K562 (cell line): Measurements from ENCODE around the gene PACSIN1. TPM values are rescaled to one million over a fixed set of nuclear protein-coding genes. Genes with fewer than 3 reads are reported as not detected.

Experiments used
- ATF7 ChIP-seq: fragments of 450-650 bp; IDR thresholded peaks from 2 replicates; pipeline ENCODE4 v1.7.1; 2014; ENCODE audit warnings: mild to moderate bottlenecking, moderate library complexity
- CCNT2 ChIP-seq: IDR thresholded peaks from 2 replicates; pipeline ENCODE4 v1.6.1; 2011; ENCODE audit warnings: borderline replicate concordance, low read depth, mild to moderate bottlenecking, moderate library complexity, mixed read lengths, low read length; ENCODE audit not compliant: insufficient read length; ENCODE audit errors: extremely low read depth
- DIDO1 ChIP-seq: fragments of 450-650 bp; IDR thresholded peaks from 2 replicates; pipeline ENCODE4 v1.6.1; 2016; ENCODE audit warnings: low read depth, missing biosample characterization, missing genetic modification characterization
- DPF2 ChIP-seq: fragments of 450-650 bp; IDR thresholded peaks from 2 replicates; pipeline ENCODE4 v1.6.1; 2016
- EP300 ChIP-seq: IDR thresholded peaks from 2 replicates; pipeline ENCODE4 v1.6.1; 2012; ENCODE audit warnings: low read length, improper control_type of control experiment
- EZH2 ChIP-seq: IDR thresholded peaks from 2 replicates; pipeline ENCODE4 v1.6.1; 2012; ENCODE audit warnings: low read depth, mild to moderate bottlenecking, inconsistent platforms, low read length, borderline replicate concordance
- FIP1L1 ChIP-seq: fragments of 200-400 bp; formaldehyde crosslinking; IDR thresholded peaks from 2 replicates; pipeline ENCODE4 v1.6.1; 2018; ENCODE audit warnings: mild to moderate bottlenecking, low read depth, low read length; ENCODE audit not compliant: poor library complexity, severe bottlenecking
- FOXA3 ChIP-seq, 2 experiments: fragments of 450-650 bp in 1 of 2; sonication (generic) in 1 of 2; formaldehyde crosslinking; IDR thresholded peaks in 1 of 2; conservative IDR thresholded peaks in 1 of 2; 2 replicates each; pipeline versions ENCODE4 v1.4.0 to v1.8.0; 2020 to 2022; ENCODE audit warnings: mild to moderate bottlenecking in 2 of 2, missing genetic modification reagents in 1 of 2
- HDAC2 ChIP-seq: fragments of 450-650 bp; IDR thresholded peaks from 2 replicates; pipeline ENCODE4 v1.6.1; 2016; ENCODE audit warnings: mild to moderate bottlenecking
- HMG20B ChIP-seq: fragments of 250-450 bp; sonication (Bioruptor Pico); IDR thresholded peaks from 2 replicates; pipeline ENCODE4 v1.5.0; 2021; ENCODE audit warnings: mild to moderate bottlenecking
- JUN ChIP-seq, 2 experiments: sonication (generic) in 1 of 2; formaldehyde crosslinking in 1 of 2; IDR thresholded peaks; 2 replicates each; pipeline versions ENCODE4 v1.6.1 to v1.8.0; 2012 to 2022; ENCODE audit warnings: borderline replicate concordance in 2 of 2, mild to moderate bottlenecking in 2 of 2, improper control_type of control experiment in 1 of 2, low read depth in 1 of 2, low read length in 1 of 2, missing genetic modification reagents in 1 of 2
- MTA2 ChIP-seq: fragments of 450-650 bp; IDR thresholded peaks from 2 replicates; pipeline ENCODE4 v1.6.1; 2016; ENCODE audit warnings: low read depth
- MXI1 ChIP-seq: IDR thresholded peaks from 2 replicates; pipeline ENCODE4 v1.6.1; 2011; ENCODE audit warnings: low read depth, mild to moderate bottlenecking, improper control_type of control experiment, low read length
- NONO ChIP-seq, 2 experiments: fragments of 200-400 bp in 1 of 2; fragments of 450-650 bp in 1 of 2; formaldehyde crosslinking in 1 of 2; IDR thresholded peaks; 2 replicates each; pipeline ENCODE4 v1.6.1; 2017; ENCODE audit warnings: low read depth in 2 of 2, mild to moderate bottlenecking in 2 of 2, moderate library complexity in 2 of 2, low read length in 1 of 2
- PHB2 ChIP-seq: fragments of 450-650 bp; IDR thresholded peaks from 2 replicates; pipeline ENCODE4 v1.6.1; 2017; ENCODE audit warnings: low read depth
- RBM39 ChIP-seq: fragments of 200-400 bp; formaldehyde crosslinking; optimal IDR thresholded peaks from 2 replicates; pipeline ENCODE3; 2018; ENCODE audit warnings: low read depth, low read length
- RCOR1 ChIP-seq, 2 experiments: IDR thresholded peaks; 2 replicates each; pipeline ENCODE4 v1.6.1; 2012; ENCODE audit warnings: low read depth in 2 of 2, low read length in 2 of 2, borderline replicate concordance in 1 of 2, improper control_type of control experiment in 1 of 2
- SIX5 ChIP-seq, 2 experiments: IDR thresholded peaks; 2 replicates each; pipeline ENCODE4 v1.6.1; 2011; ENCODE audit warnings: low read length in 2 of 2, borderline replicate concordance in 1 of 2, low read depth in 1 of 2, mild to moderate bottlenecking in 1 of 2, moderate library complexity in 1 of 2; ENCODE audit not compliant: insufficient read depth in 1 of 2
- SMARCA4 ChIP-seq: fragments of 450-650 bp; IDR thresholded peaks from 2 replicates; pipeline ENCODE4 v1.6.1; 2016
- SRSF9 ChIP-seq: fragments of 200-400 bp; formaldehyde crosslinking; IDR thresholded peaks from 2 replicates; pipeline ENCODE4 v1.6.1; 2017; ENCODE audit warnings: low read depth, low read length, borderline replicate concordance
- STAT5A ChIP-seq: IDR thresholded peaks from 2 replicates; pipeline ENCODE4 v1.6.1; 2012; ENCODE audit warnings: low read length, inconsistent platforms, borderline replicate concordance
- TRIM24 ChIP-seq, 2 experiments: fragments of 450-650 bp; IDR thresholded peaks; 2 replicates each; pipeline ENCODE4 v1.6.1; 2016
- TRIM28 ChIP-seq: fragments of 450-650 bp; IDR thresholded peaks from 2 replicates; pipeline ENCODE4 v1.6.1; 2017
- ZBTB1 ChIP-seq: sonication (generic); formaldehyde crosslinking; IDR thresholded peaks from 2 replicates; pipeline ENCODE4 v1.8.1; 2023; ENCODE audit warnings: missing genetic modification reagents, low read depth, mild to moderate bottlenecking, borderline replicate concordance
- ZBTB2 ChIP-seq: fragments of 450-650 bp; IDR thresholded peaks from 2 replicates; pipeline ENCODE4 v1.6.1; 2016; ENCODE audit warnings: antibody characterized with exemption
- ZBTB34 ChIP-seq: fragments of 250-450 bp; sonication (Bioruptor Pico); IDR thresholded peaks from 2 replicates; pipeline ENCODE4 v1.8.0; 2021; ENCODE audit warnings: mild to moderate bottlenecking, moderate library complexity
- polyA plus RNA-seq, 8 experiments: library from polyadenylated mRNA; depleted of rRNA in 4 of 8; stranded (reverse) in 5 of 8; unstranded in 3 of 8; fragments of >200 nt; fragmentation: Nextera tagmentation in 2 of 8; fragmentation: Illumina TruSeq in 1 of 8; extraction: Ambion mirVana in 2 of 8; extraction: Trizol in 1 of 8; gene quantifications; 2 replicates each; pipeline versions ENCODE4 v1.2.1 to v1.2.3, GENCODE V29; 2011 to 2014; ENCODE audit warnings: inconsistent platforms in 1 of 8, missing spikeins in 1 of 8
- total RNA-seq, 7 experiments: library from RNA; depleted of rRNA in 6 of 7; stranded (reverse); fragments of >200 nt in 6 of 7; fragmentation: Illumina TruSeq in 2 of 7; extraction: Trizol in 2 of 7; gene quantifications; 2 replicates each; pipeline versions ENCODE4 v1.2.1 to v1.2.3, GENCODE V29; 2011 to 2021; ENCODE audit warnings: low replicate concordance in 1 of 7
- TF ChIP-seq, protein P1 (sequence below): fragments of 450-650 bp; formaldehyde crosslinking; IDR thresholded peaks from 2 replicates; pipeline ENCODE4 v1.4.0; 2020; ENCODE audit warnings: mild to moderate bottlenecking, moderate library complexity

The PACSIN1 gene
- total and polyA plus RNA-seq, 9 of the 15 experiments (the other 6 are each of a cell fraction or from before 2014, with no cell fraction given) = 0.01 to 1.7 (median 0.45) TPM

- TF ChIP-seq, protein P1, sequence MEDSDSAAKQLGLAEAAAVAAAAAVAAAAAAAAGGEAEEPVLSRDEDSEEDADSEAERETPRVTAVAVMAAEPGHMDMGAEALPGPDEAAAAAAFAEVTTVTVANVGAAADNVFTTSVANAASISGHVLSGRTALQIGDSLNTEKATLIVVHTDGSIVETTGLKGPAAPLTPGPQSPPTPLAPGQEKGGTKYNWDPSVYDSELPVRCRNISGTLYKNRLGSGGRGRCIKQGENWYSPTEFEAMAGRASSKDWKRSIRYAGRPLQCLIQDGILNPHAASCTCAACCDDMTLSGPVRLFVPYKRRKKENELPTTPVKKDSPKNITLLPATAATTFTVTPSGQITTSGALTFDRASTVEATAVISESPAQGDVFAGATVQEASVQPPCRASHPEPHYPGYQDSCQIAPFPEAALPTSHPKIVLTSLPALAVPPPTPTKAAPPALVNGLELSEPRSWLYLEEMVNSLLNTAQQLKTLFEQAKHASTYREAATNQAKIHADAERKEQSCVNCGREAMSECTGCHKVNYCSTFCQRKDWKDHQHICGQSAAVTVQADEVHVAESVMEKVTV (CRISPR knock-in tag) = no peak
- TF ChIP-seq CCNT2 (peak; percentile 47), RBM39 (no peak), ZBTB2 (peak; percentile 24; the same call in 1 of the 2 replicates), ZBTB1 (CRISPR knock-in tag) (no peak), NONO (IDR thresholded peaks at IDR 0.05; ENCODE audit: low read depth in 2 of 2, low read length in 1 of 2) (no peak), SRSF9 (no peak), ATF7 (no peak), MTA2 (peak; percentile 70), ZBTB34 (CRISPR knock-in tag) (no peak), JUN (IDR thresholded peaks at IDR 0.05; ENCODE audit: borderline replicate concordance, low read depth, low read length) (no peak), JUN (CRISPR knock-in tag; IDR thresholded peaks at IDR 0.05; ENCODE audit: borderline replicate concordance) (no peak), STAT5A (peak; percentile 60; the same call in 1 of the 2 replicates), EP300 (peak; percentile 77; the same call in 1 of the 2 replicates), SMARCA4 (peak; percentile 60), SIX5 (IDR thresholded peaks at IDR 0.05; ENCODE audit: borderline replicate concordance in 1 of 2, insufficient read depth in 1 of 2, low read depth in 1 of 2, low read length in 2 of 2) (no peak), PHB2 (no peak), DIDO1 (no peak), HDAC2 (no peak), EZH2 (no peak), HMG20B (no peak), DPF2 (peak; percentile 69), FIP1L1 (no peak), TRIM24 (IDR thresholded peaks at IDR 0.05) (peak in 1 of 2 experiments; percentile 63; a peak in 2 of 4 replicates), MXI1 (no peak), TRIM28 (no peak), RCOR1 (IDR thresholded peaks at IDR 0.05; ENCODE audit: borderline replicate concordance in 1 of 2, low read depth in 2 of 2, low read length in 2 of 2) (peak; percentile 40 to 73; a peak in 3 of 4 replicates), FOXA3 (CRISPR knock-in tag; conservative IDR thresholded peaks at IDR 0.05 in 1 of 2, IDR thresholded peaks at IDR 0.05 in 1 of 2) (no peak)
Measured at GRCh38 chr6:34557228-34557627, 91.4 kb downstream of the PACSIN1 start (continued).
